Vagina (tissue), 2 donors: ENCODE results near the gene DGKH. TPM values are rescaled to one million over a fixed set of nuclear protein-coding genes. Genes with fewer than 3 reads are reported as not detected.
"Not testable (repeated sequence)": the region's sequence is repeated elsewhere in the genome, so short reads cannot be mapped to it uniquely, and the experiment has no call there.

ENCODE experiments used
- DNase-seq, 2 donors: peaks; one replicate each; pipeline ENCODE4 v3.0.0-alpha.2; 2017; ENCODE audit errors: extremely low spot score in 2 of 2
- H3K27ac ChIP-seq: fragments of 200-600 bp; sonication (generic); one replicate; pipeline ENCODE4 v1.5.1; 2019
- H3K27me3 ChIP-seq: fragments of 200-600 bp; sonication (generic); one replicate; pipeline ENCODE4 v1.5.1; 2019
- H3K36me3 ChIP-seq, 2 donors: fragments of 200-600 bp; sonication (generic); one replicate each; pipeline ENCODE4 v1.5.1; 2017 to 2019
- H3K4me1 ChIP-seq: fragments of 200-600 bp; sonication (generic); one replicate; pipeline ENCODE4 v1.5.1; 2019
- H3K4me3 ChIP-seq, 2 donors: fragments of 200-600 bp; sonication (generic); 1 replicate in 1 of 2; 2 replicates in 1 of 2; pipeline ENCODE4 v1.5.1; 2016 to 2019
- H3K9me3 ChIP-seq: fragments of 200-600 bp; sonication (generic); one replicate; pipeline ENCODE4 v1.5.1; 2019
- CTCF ChIP-seq, 3 experiments: fragments of 450-650 bp in 2 of 3; fragments of 200-600 bp in 1 of 3; sonication (generic) in 1 of 3; IDR thresholded peaks; one replicate each; pipeline ENCODE4 v1.5.1; 2017 to 2019; ENCODE audit warnings: antibody characterized with exemption in 3 of 3, mild to moderate bottlenecking in 2 of 3, moderate library complexity in 2 of 3
- POLR2A ChIP-seq, 2 donors: fragments of 450-650 bp; IDR thresholded peaks; one replicate each; pipeline ENCODE4 v1.6.1; 2017; ENCODE audit warnings: antibody characterized with exemption in 2 of 2, mild to moderate bottlenecking in 2 of 2, moderate library complexity in 2 of 2
- POLR2AphosphoS5 ChIP-seq, 2 donors: sonication (generic); formaldehyde crosslinking; IDR thresholded peaks; one replicate each; pipeline ENCODE4 v1.9.0; 2017; ENCODE audit warnings: antibody characterized with exemption in 2 of 2, mild to moderate bottlenecking in 2 of 2, low read depth in 1 of 2; ENCODE audit not compliant: insufficient read depth in 1 of 2
- intact Hi-C: fragments of 100-400 bp; cut with DNase I; formaldehyde crosslinking; loops from one replicate; pipeline ENCODE4 v1.15.1; 2023
- total RNA-seq: library from RNA; depleted of rRNA; stranded (reverse); fragments of >200 nt; gene quantifications from one replicate; pipeline ENCODE4 v1.2.3, GENCODE V29; 2016

The DGKH gene
- total RNA-seq, 1 donor from 2014 or later, result 29.7 TPM

DNA sequence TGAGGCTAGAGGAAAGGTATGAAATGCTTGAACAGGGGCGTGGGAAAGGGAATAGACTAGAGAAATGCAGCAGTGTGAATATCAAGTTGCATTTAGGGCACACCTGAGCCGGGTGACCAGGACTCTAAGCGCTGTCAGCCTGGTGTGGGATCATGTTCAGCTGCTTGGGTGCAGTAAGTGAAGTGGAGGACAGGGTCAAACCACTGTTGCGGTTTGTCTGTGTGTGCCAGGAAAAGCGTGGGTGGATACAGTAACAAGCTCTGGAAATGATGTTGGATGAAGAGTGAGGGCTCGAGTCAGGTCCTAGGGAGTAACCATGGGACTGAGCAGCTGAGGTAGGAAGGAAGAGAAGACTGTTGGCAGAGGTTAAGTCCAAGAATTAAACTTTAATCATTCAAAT lies 15.8 kb downstream of the DGKH start:
- no peaks in the 10 kb centered on the region for H3K9me3 ChIP-seq
- no peaks in the 10 kb centered on the region for H3K4me1 ChIP-seq
- H3K27me3 ChIP-seq, result no peaks in the 10 kb centered on the region
- H3K27ac ChIP-seq, result no peak overlapping the region
- DNase-seq, result no peak
- TF ChIP-seq CTCF (IDR thresholded peaks at IDR 0.05) (no peak), POLR2AphosphoS5 (IDR thresholded peaks at IDR 0.05; ENCODE audit: insufficient read depth in 1 of 2, low read depth in 1 of 2) (no peak), POLR2A (IDR thresholded peaks at IDR 0.05) (no peak)
- intact Hi-C loops, result no loop called here
- H3K36me3 ChIP-seq, result no peaks in the 10 kb centered on the region
- H3K4me3 ChIP-seq, result no peak overlapping the region

DNA sequence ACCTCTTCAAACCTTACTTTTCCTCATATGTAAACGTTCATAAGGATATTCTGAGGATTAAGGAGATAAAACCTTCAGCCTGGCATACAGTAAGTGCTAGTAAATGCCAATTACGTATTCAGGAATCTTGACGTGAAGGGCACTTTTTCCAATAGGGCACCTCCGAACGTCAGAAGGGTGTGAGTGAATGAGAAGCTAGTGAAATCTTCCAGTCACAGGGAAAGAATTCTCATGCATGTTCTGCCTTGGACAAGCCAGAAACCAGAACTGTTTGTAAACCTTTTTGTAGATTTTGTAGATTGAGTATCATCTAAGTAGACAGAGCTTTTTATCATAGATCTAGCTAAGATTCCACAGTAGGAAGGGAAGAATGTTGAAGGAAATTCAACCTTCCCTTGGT lies 16.5 kb downstream of the DGKH start:
- no peak overlapping the region for H3K27ac ChIP-seq
- no peaks in the 10 kb centered on the region for H3K9me3 ChIP-seq
- H3K27me3 ChIP-seq, result no peaks in the 10 kb centered on the region
- H3K36me3 ChIP-seq, result no peaks in the 10 kb centered on the region
- intact Hi-C loops, result no loop called here
- TF ChIP-seq CTCF (IDR thresholded peaks at IDR 0.05), result no peak
- no peak for TF ChIP-seq POLR2A (IDR thresholded peaks at IDR 0.05)
- TF ChIP-seq POLR2AphosphoS5 (IDR thresholded peaks at IDR 0.05; ENCODE audit: insufficient read depth in 1 of 2, low read depth in 1 of 2), result no peak
- no peak for DNase-seq
- H3K4me3 ChIP-seq, result no peak overlapping the region
- H3K4me1 ChIP-seq, result no peaks in the 10 kb centered on the region

GRCh38 chr13:42065414-42065813 lies 17.0 kb downstream of the DGKH start:
- Histone ChIP-seq H3K4me1 (no peaks in the 10 kb centered on the region), H3K9me3 (no peaks in the 10 kb centered on the region), H3K27ac (no peak overlapping the region), H3K27me3 (no peaks in the 10 kb centered on the region), H3K36me3 (no peaks in the 10 kb centered on the region), H3K4me3 (no peak overlapping the region)
- DNase-seq, result no peak
- no peak for TF ChIP-seq CTCF (IDR thresholded peaks at IDR 0.05)
- no peak for TF ChIP-seq POLR2A (IDR thresholded peaks at IDR 0.05)
- TF ChIP-seq POLR2AphosphoS5 (IDR thresholded peaks at IDR 0.05; ENCODE audit: insufficient read depth in 1 of 2, low read depth in 1 of 2), result no peak
- intact Hi-C loops, result no loop called here

DNA sequence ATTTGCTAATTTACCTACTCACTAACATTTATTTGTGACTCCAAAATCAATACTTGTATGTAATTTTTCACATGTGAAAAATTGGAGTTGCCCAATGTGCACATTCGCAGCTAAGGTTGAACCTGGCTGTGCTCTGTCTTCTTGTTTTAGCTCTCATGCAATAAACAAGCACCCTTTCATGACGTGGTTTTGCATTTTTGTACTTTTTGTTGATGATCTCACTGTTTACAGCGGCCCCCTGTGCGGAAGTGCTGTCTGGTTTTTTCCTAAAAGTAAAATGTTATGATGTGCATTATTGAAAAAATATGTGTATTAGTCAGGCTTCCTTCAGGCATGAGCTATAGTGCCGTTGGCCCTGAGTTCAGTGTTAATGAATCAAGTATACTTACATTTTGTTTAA lies 18.1 kb downstream of the DGKH start:
- Histone ChIP-seq H3K9me3 (no peaks in the 10 kb centered on the region), H3K27me3 (no peaks in the 10 kb centered on the region), H3K4me1 (no peaks in the 10 kb centered on the region), H3K4me3 (no peak overlapping the region), H3K36me3 (no peaks in the 10 kb centered on the region), H3K27ac (no peak overlapping the region)
- intact Hi-C loops, result no loop called here
- no peak for TF ChIP-seq POLR2AphosphoS5 (IDR thresholded peaks at IDR 0.05; ENCODE audit: insufficient read depth in 1 of 2, low read depth in 1 of 2)
- no peak for TF ChIP-seq POLR2A (IDR thresholded peaks at IDR 0.05)
- TF ChIP-seq CTCF (IDR thresholded peaks at IDR 0.05), result no peak
- DNase-seq, result no peak

DNA sequence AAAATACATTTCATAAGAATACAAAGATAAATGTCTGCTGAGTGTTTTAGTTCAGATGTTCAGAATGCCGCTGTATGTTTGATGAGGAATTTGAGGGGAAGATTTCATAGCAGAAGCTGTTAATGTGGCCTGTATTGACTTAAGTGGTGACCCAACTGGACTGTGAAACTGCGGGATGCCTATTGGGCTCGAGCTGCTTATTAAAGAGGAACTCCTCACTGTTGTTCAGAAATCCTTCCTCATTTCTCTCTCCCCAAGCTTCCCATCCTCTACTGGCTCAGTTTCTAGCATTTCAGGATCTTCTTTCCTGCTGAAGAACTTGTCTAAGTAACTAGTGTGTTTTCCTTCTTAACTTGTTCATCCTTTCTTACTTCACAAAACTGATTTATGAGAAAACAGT lies 20.4 kb downstream of the DGKH start:
- no peak overlapping the region for H3K27ac ChIP-seq
- no peak for DNase-seq
- TF ChIP-seq POLR2A (IDR thresholded peaks at IDR 0.05), result no peak
- no peak for TF ChIP-seq POLR2AphosphoS5 (IDR thresholded peaks at IDR 0.05; ENCODE audit: insufficient read depth in 1 of 2, low read depth in 1 of 2)
- TF ChIP-seq CTCF (IDR thresholded peaks at IDR 0.05), result no peak
- H3K27me3 ChIP-seq, result no peaks in the 10 kb centered on the region
- H3K4me3 ChIP-seq, result no peak overlapping the region
- no peaks in the 10 kb centered on the region for H3K4me1 ChIP-seq
- no peaks in the 10 kb centered on the region for H3K9me3 ChIP-seq
- H3K36me3 ChIP-seq, result no peaks in the 10 kb centered on the region
- intact Hi-C loops, result no loop called here

DNA sequence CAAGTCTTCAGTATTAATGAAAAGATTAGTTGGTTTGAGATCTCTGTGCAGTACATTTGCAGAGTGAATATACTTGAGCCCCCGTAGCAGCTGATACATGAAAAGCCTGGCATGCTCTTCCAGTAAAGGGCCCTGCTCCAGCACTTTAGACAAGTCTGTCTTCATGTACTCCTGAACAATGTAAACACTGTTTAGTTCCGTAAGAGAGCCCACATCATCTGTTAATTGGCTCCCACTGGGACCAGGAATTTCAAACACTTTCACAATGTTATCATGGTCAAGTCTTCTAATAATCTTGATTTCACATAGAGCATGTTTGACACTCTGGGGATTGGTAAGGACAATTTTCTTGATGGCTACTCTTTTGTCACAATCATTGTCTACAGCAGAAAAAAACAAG lies 22.2 kb downstream of the DGKH start:
- intact Hi-C loops, H3K27ac ChIP-seq, H3K4me1 ChIP-seq, H3K36me3 ChIP-seq, H3K9me3 ChIP-seq, H3K4me3 ChIP-seq, DNase-seq, H3K27me3 ChIP-seq: not testable (repeated sequence)

GRCh38 chr13:42071179-42071578 lies 22.7 kb downstream of the DGKH start:
- H3K9me3 ChIP-seq, H3K4me3 ChIP-seq, H3K36me3 ChIP-seq, DNase-seq, intact Hi-C loops, H3K27me3 ChIP-seq, H3K4me1 ChIP-seq, H3K27ac ChIP-seq: not testable (repeated sequence)
